GM18907 (cell line): Measurements from ENCODE around the gene MCM9.
"Not testable (repeated sequence)": the region's sequence is repeated elsewhere in the genome, so short reads cannot be mapped to it uniquely, and the experiment has no call there.

ENCODE experiments used
- ATAC-seq: cut with Tn5 transposase; IDR thresholded peaks from one replicate; pipeline ENCODE4 v1.9.1; 2021; ENCODE audit warnings: mild to moderate bottlenecking, moderate library complexity; ENCODE audit not compliant: unreplicated experiment

The MCM9 gene

DNA sequence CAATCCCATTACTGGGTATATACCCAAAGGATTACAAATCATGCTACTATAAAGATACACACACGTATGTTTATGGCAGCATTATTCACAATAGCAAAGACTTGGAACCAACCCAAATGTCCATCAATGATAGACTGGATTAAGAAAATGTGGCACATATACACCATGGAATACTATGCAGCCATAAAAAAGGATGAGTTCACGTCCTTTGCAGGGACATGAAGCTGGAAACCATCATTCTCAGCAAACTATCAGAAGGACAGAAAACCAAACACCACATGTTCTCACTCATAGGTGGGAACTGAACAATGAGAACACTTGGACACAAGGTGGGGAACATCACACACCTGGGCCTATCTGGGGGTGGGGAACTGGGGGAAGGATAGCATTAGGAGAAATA is 66.1 kb downstream of the MCM9 start:
- ATAC-seq, result not testable (repeated sequence)

DNA sequence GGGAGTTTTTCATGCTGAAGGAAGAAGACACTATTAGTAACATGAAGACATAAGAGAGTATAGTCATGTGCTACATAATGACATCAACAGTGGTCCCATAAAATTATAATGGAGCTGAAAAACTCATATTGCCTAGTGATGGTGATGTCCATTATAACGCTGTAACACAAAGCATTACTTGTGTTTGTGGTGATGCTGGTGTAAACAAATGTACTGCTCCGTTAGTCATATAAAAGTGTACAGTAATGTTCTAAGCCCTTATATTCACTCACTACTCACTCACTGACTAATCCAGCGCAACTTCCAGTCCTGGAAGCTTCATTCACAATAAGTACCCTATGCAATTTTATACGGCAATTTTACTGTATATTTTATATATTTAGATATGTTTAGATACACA is 67.8 kb downstream of the MCM9 start:
- no peak for ATAC-seq

DNA sequence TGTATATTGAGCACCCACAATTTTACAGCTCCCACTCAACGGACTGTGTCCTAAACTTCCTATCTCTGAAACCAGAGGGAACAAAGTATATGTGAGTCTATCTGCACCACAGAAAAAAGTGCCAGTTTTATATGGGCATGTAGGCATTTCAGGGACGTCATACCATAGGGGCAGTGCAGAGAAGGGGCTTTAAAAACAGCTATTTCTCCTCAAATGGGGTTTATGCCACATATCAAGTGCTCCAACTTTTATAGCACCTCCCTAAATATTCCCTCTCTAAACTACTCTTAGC is 69.9 kb downstream of the MCM9 start:
- ATAC-seq, result peak; percentile 26

DNA sequence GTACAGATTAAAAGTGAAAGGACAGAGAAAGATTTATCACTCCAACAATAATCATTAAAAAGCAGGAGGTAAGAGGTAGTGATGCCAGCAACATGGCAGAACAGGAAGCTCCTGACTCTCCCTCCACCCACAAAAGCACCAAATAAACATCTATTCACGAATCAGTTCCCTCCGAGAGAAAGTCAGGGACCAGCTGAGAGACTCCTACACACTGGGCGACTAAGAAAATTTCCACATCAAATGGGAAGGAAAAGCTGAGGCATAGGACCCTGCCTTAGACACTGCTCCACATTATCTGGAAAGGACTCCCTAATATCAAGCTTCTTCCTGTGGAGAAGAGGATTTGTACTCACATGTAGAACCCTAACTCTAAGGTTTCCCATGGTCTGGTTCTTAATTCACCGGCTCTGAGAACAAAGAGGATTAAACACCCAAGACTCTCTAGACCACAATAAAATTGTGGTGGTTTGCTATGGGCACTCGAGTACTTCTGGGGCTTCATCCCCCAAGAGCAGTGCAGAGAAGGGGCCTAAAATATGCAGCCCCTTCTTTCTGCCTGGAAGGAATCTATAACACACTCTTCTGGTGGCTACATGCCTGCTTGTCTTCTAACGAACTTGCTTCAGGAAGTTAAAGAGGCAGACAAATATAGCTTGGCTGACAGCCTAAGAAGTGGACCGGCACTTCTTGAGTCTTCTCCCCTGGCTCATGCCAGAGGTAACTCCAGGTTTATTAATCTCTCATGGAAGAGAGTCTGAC is 70.4 kb downstream of the MCM9 start:
- peak; percentile 64 for ATAC-seq

- ATAC-seq, result no peak
Measured at GRCh38 chr6:118862443-118862842, 72.5 kb downstream of the MCM9 start.

- ATAC-seq, result no peak
Measured at GRCh38 chr6:118860880-118861279, 74.1 kb downstream of the MCM9 start.

GRCh38 chr6:118860363-118860762 is 74.6 kb downstream of the MCM9 start:
- no peak for ATAC-seq

- ATAC-seq, result peak; percentile 66
Measured at GRCh38 chr6:118859517-118860064, 75.4 kb downstream of the MCM9 start.

- no peak for ATAC-seq
Measured at GRCh38 chr6:118856301-118856700, 78.7 kb downstream of the MCM9 start.

- ATAC-seq, result no peak
Measured at GRCh38 chr6:118853408-118853807, 81.6 kb downstream of the MCM9 start.

DNA sequence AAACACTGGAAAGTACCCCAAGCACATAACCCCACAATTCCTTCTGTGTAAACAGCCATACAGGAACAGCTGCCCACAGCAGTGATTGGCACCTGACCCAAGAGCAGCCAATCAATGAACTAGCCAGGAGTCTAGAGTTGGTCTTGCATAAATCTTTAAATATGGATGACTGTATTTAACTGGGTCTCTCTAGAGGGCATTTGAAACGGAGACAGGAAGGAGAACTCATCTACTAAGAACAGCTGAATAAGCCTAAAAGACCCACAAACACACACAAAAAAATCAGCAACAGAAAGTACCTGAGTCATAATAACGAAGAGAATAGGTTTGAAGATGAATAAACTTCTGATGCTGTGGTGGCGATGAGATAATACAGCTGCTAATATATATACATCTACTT is 90.0 kb downstream of the MCM9 start:
- peak; percentile 63 for ATAC-seq

DNA sequence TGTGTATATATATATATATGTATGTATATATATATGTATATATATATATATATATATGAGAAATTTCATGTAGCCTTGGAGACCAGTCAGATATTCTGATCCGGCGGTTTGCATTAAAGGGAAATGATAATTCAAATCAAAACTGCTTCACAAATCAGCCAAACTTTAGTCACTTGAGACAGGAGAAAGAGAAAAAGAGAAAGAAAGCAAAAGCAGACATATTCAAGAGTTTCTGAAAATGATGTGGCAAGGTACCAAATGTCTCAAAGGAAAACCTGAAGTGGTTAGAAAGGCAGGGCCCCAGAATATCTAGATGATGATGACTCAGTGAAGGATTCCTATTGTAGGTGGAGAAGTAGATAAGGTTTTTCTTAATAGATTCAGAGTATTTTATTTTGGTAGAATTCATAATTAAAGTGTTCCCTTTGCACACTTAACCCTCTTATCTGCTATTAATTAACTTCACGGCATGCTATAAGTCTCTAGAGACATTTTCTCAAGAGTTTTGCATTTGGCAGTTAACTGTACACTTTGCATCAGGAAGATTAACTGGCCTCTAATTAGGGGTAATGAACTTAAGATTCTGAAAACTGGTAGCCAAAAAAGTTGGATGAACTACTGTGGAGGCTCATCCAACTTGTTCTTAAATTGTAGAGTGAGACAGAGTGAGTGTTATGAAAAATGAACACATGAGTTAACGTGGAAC is 91.1 kb downstream of the MCM9 start:
- ATAC-seq, result peak; percentile 92

GRCh38 chr6:118830691-118831090 is 104.3 kb downstream of the MCM9 start:
- ATAC-seq, result no peak

GRCh38 chr6:118829817-118830478 is 105.0 kb downstream of the MCM9 start:
- ATAC-seq, result no peak

DNA sequence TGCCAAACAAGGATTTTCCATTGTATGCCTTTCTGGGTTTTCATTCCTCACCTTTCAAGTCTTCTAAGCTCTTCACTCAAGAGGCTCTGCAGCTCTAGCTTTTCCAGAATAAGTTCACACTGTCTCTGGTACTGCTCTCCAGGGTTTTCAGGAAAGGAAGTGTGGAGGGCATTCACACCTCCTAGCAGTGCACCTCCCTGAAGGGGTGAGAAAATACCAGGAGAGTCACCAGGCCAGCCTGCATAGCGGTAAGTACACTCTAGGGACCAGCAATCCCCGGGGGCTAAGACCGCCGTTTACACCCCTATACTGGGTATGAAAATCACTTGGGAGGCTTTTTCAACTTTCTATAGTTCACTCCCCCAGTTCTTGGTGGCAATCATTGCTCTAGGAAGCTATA is 108.9 kb downstream of the MCM9 start:
- no peak for ATAC-seq

DNA sequence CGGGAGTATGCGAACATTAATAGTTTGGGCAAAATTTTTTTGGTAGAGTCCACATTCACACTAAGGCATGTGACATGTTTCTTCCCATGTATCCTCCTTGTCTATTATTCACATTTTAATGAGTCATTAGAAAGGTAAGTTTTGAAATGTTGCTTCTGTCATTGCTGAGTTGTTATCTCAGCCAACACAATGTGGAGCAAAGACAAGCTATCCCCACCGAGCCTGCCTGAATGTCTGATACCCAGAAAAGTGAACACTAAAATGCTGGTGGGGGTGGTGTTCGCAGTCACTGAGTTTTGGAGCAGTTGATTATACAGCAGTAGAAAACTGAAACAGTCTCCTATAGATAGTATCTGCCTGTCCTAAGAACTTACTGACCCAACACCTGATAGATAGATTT is 109.3 kb downstream of the MCM9 start:
- ATAC-seq, result no peak

GRCh38 chr6:118815495-118815894 is 119.5 kb downstream of the MCM9 start:
- ATAC-seq, result no peak

- no peak for ATAC-seq
Measured at GRCh38 chr6:118813775-118814174, 121.2 kb downstream of the MCM9 start.

DNA sequence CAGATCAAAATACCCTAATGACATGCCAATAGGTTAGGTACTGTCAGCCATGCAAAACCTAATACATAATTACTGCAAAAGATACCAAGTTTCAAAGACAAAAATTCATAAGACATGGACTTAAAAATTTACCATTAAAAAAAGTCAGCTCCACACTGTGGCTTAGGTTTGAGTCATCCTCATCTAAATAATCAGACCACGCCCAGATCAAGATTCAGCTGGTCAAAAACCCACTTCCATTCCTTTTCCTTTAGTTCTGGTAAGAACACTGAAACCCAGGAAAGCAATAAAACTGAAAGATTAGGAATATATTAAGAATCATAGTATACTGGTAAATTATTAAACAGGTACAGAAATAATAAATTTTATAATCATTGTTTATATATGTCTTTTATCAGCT is 122.0 kb downstream of the MCM9 start:
- ATAC-seq, result no peak

- peak; percentile 96 for ATAC-seq
Measured at GRCh38 chr6:118810420-118811027, 124.4 kb downstream of the MCM9 start.
